GM23338 (cell line): Measurements from ENCODE around the gene ING4. TPM values are rescaled to one million over a fixed set of nuclear protein-coding genes. Genes with fewer than 3 reads are reported as not detected.

Experiments used
- ATAC-seq: fragments of 200-7000 bp; cut with Tn5 transposase; 3 replicates; pipeline ENCODE4 v1.9.1; 2020
- DNase-seq: peaks from one replicate; pipeline ENCODE4 v3.0.0-alpha.2; 2015; ENCODE audit warnings: low spot score
- H2AFZ ChIP-seq: fragments of 200-600 bp; sonication (generic); 2 replicates; pipeline ENCODE4 v1.8.0; 2016; ENCODE audit warnings: antibody characterized with exemption, mild to moderate bottlenecking, moderate library complexity
- H3F3A ChIP-seq: fragments of 200-600 bp; sonication (generic); replicated peaks from 2 replicates; pipeline ENCODE4 v1.8.0; 2017; ENCODE audit warnings: antibody characterized with exemption, mixed run types, low read depth
- H3K27ac ChIP-seq: fragments of 200-600 bp; sonication (generic); 2 replicates; pipeline ENCODE4 v1.6.1; 2016; ENCODE audit warnings: low read depth
- H3K27me3 ChIP-seq: fragments of 200-600 bp; sonication (generic); 2 replicates; pipeline ENCODE4 v1.8.0; 2016; ENCODE audit warnings: mild to moderate bottlenecking, mixed run types, moderate library complexity; ENCODE audit not compliant: insufficient read depth
- H3K36me3 ChIP-seq: fragments of 200-600 bp; sonication (generic); 2 replicates; pipeline ENCODE4 v1.8.0; 2016; ENCODE audit warnings: mild to moderate bottlenecking; ENCODE audit not compliant: insufficient read depth
- H3K4me1 ChIP-seq: fragments of 200-600 bp; sonication (generic); 2 replicates; pipeline ENCODE4 v1.8.0; 2016; ENCODE audit warnings: mild to moderate bottlenecking, moderate library complexity; ENCODE audit not compliant: insufficient read depth
- H3K4me2 ChIP-seq: fragments of 200-600 bp; sonication (generic); 2 replicates; pipeline ENCODE4 v1.7.1; 2017; ENCODE audit warnings: mixed run types
- H3K4me3 ChIP-seq: fragments of 200-600 bp; sonication (generic); 2 replicates; pipeline ENCODE4 v1.6.1; 2016; ENCODE audit warnings: mixed run types
- H3K79me2 ChIP-seq: fragments of 200-600 bp; sonication (generic); replicated peaks from 2 replicates; pipeline ENCODE4 v1.8.0; 2017; ENCODE audit warnings: mild to moderate bottlenecking; ENCODE audit not compliant: insufficient read depth
- H3K9me2 ChIP-seq: fragments of 200-600 bp; sonication (generic); 2 replicates; pipeline ENCODE4 v1.8.0; 2017; ENCODE audit not compliant: insufficient read depth
- H4K20me1 ChIP-seq: fragments of 200-600 bp; sonication (generic); replicated peaks from 2 replicates; pipeline ENCODE4 v1.8.0; 2017; ENCODE audit warnings: mild to moderate bottlenecking; ENCODE audit not compliant: insufficient read depth
- H3K27ac Mint-ChIP-seq: 2 replicates; pipeline ENCODE4 v1.8.0; 2020; ENCODE audit warnings: inconsistent platforms, mild to moderate bottlenecking, moderate library complexity, mixed read lengths
- H3K27me3 Mint-ChIP-seq: 3 replicates; pipeline ENCODE4 v1.8.0; 2022; ENCODE audit warnings: low read depth, mild to moderate bottlenecking, moderate library complexity, mixed read lengths, inconsistent platforms; ENCODE audit not compliant: insufficient read depth, poor library complexity
- H3K36me3 Mint-ChIP-seq: 3 replicates; pipeline ENCODE4 v1.8.0; 2021; ENCODE audit warnings: low read depth, mild to moderate bottlenecking, inconsistent platforms, moderate library complexity, mixed read lengths
- H3K4me1 Mint-ChIP-seq: 3 replicates; pipeline ENCODE4 v1.8.0; 2020; ENCODE audit warnings: mild to moderate bottlenecking, inconsistent platforms, mixed read lengths
- H3K4me3 Mint-ChIP-seq: 3 replicates; pipeline ENCODE4 v1.8.0; 2021; ENCODE audit warnings: moderate library complexity, mild to moderate bottlenecking, inconsistent platforms, mixed read lengths
- H3K9me3 Mint-ChIP-seq: 3 replicates; pipeline ENCODE4 v1.8.0; 2020; ENCODE audit warnings: moderate library complexity, mild to moderate bottlenecking, inconsistent platforms, mixed read lengths
- CREB1 ChIP-seq: fragments of 250-450 bp; sonication (Bioruptor Pico); IDR thresholded peaks from 2 replicates; pipeline ENCODE4 v1.5.0; 2020; ENCODE audit warnings: low read depth, mild to moderate bottlenecking, moderate library complexity
- EZH2 ChIP-seq: fragments of 200-600 bp; sonication (generic); IDR thresholded peaks from one replicate; pipeline ENCODE4 v1.8.0; 2017; ENCODE audit warnings: antibody characterized with exemption, mild to moderate bottlenecking, low read depth; ENCODE audit not compliant: unreplicated experiment
- EZH2phosphoT487 ChIP-seq: fragments of 200-600 bp; sonication (generic); IDR thresholded peaks from one replicate; pipeline ENCODE4 v1.8.1; 2018; ENCODE audit warnings: antibody characterized with exemption; ENCODE audit not compliant: unreplicated experiment
- JUNB ChIP-seq: IDR thresholded peaks from one replicate; pipeline ENCODE4 v1.6.1; 2016; ENCODE audit warnings: antibody characterized with exemption; ENCODE audit not compliant: unreplicated experiment
- NANOG ChIP-seq: IDR thresholded peaks from 2 replicates; pipeline ENCODE4 v1.6.1; 2016; ENCODE audit warnings: antibody characterized with exemption, borderline replicate concordance
- POLR2AphosphoS5 ChIP-seq: IDR thresholded peaks from 2 replicates; pipeline ENCODE4 v1.6.1; 2016; ENCODE audit warnings: antibody characterized with exemption, low read depth
- STAT1 ChIP-seq: IDR thresholded peaks from one replicate; pipeline ENCODE4 v1.6.1; 2016; ENCODE audit warnings: antibody characterized with exemption; ENCODE audit not compliant: unreplicated experiment
- ZNF114 ChIP-seq: fragments of 250-450 bp; sonication (Bioruptor Pico); IDR thresholded peaks from 2 replicates; pipeline ENCODE4 v1.5.0; 2020; ENCODE audit warnings: mild to moderate bottlenecking, moderate library complexity
- polyA plus RNA-seq: library from polyadenylated mRNA; unstranded; fragments of >200 nt; fragmentation: Nextera tagmentation; extraction: Ambion mirVana; gene quantifications from 2 replicates; pipeline ENCODE4 v1.2.1, GENCODE V29; 2016
- total RNA-seq: library from RNA; depleted of rRNA; stranded (reverse); fragments of >200 nt; shearing (Covaris generic); gene quantifications from 2 replicates; pipeline ENCODE4 v1.2.3, GENCODE V29; 2014
- TF ChIP-seq, protein P1 (sequence below): IDR thresholded peaks from 2 replicates; pipeline ENCODE4 v1.6.1; 2016; ENCODE audit warnings: antibody characterized with exemption
- TF ChIP-seq, protein P2 (sequence below): fragments of 250-450 bp; sonication (Bioruptor Pico); IDR thresholded peaks from 2 replicates; pipeline ENCODE4 v1.5.0; 2020; ENCODE audit warnings: mild to moderate bottlenecking, moderate library complexity
- TF ChIP-seq, protein P3 (sequence below), 2 experiments: fragments of 200-600 bp in 1 of 2; sonication (generic) in 1 of 2; conservative IDR thresholded peaks; 2 replicates each; pipeline versions ENCODE4 v1.5.1 to v1.6.1; 2016 to 2017; ENCODE audit warnings: antibody characterized with exemption in 2 of 2, low read depth in 2 of 2, mild to moderate bottlenecking in 2 of 2, moderate library complexity in 1 of 2

Gene ING4
- total and polyA plus RNA-seq, 2 experiments from 2014 or later: 22.0 to 29.6 TPM

DNA sequence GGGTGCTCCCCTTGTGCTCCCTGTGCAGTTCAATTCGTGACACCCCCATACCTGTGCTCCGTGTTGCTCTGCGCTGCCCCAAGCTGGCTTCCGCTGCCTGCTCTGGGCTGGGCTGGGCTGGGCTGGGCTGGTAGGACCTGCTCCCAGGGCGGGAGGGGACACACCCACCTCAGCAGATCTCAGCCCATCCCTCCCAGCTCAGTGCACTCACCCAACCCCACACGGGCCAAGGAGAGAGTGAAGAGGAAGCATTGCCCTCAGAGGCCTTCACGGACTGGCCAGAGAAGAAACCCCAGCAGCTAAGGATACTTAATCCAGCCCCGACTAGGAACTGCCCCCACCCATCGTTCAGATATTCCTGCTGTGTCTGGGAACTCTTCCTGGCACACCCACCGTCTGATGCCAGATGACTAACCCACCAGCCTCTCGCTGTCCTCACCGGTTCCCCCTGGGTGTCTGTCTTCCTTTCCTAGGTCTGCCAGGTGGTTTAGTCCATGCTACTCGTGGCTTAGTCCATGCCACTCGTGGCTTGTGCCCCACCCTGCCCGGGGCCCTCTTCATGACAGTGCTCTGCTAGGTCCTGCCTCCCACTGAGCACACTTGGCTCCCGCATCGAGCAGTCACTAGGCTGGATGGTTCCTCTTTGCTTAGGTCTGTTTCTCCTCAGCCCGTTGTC lies 26.9 kb downstream of the ING4 start, which contains the start of gene LPAR5:
LPAR5 (minus strand) TSS at position 104 of the 676 bp plus-strand sequence. CDS start 14,711 bp downstream, outside the sequence.
- DNase-seq (peak; percentile 58), ATAC-seq (peak; percentile 91)
- no peak within 1 kb of the TSS for H3K27ac Mint-ChIP-seq
- H3K36me3 Mint-ChIP-seq: no peaks in the 10 kb centered on the region; the same call in 2 of the 3 replicates
- Histone ChIP-seq H4K20me1 (no peaks in the 10 kb centered on the region), H3K4me3 (0 out of 2 replicates have a peak within 1 kb of the TSS, but pooled peaks have one; percentile 17), H3K36me3 (no peaks in the 10 kb centered on the region), H3K9me2 (no peaks in the 10 kb centered on the region), H3K4me1 (no peaks in the 10 kb centered on the region), H3K79me2 (no peaks in the 10 kb centered on the region), H2AFZ (peak within 1 kb of the TSS; percentile 80), H3K27me3 (no peaks in the 10 kb centered on the region), H3F3A (0 out of 2 replicates have a peak, but pooled peaks cover 3% of the 10 kb centered on the region), H3K4me2 (0 out of 2 replicates have a peak within 1 kb of the TSS, but pooled peaks have one; percentile 43), H3K27ac (no peak within 1 kb of the TSS)
- H3K9me3 Mint-ChIP-seq: no peaks in the 10 kb centered on the region
- no peak within 1 kb of the TSS; the same call in 2 of the 3 replicates for H3K4me3 Mint-ChIP-seq
- H3K27me3 Mint-ChIP-seq: peaks cover 27% of the 10 kb centered on the region
- peaks cover 18% of the 10 kb centered on the region; the same call in 2 of the 3 replicates for H3K4me1 Mint-ChIP-seq
- TF ChIP-seq ZNF114: no peak
- TF ChIP-seq EZH2phosphoT487: no peak
- TF ChIP-seq, protein P1, sequence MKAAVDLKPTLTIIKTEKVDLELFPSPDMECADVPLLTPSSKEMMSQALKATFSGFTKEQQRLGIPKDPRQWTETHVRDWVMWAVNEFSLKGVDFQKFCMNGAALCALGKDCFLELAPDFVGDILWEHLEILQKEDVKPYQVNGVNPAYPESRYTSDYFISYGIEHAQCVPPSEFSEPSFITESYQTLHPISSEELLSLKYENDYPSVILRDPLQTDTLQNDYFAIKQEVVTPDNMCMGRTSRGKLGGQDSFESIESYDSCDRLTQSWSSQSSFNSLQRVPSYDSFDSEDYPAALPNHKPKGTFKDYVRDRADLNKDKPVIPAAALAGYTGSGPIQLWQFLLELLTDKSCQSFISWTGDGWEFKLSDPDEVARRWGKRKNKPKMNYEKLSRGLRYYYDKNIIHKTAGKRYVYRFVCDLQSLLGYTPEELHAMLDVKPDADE: no peak
- no peak for TF ChIP-seq EZH2
- no peak for TF ChIP-seq JUNB
- no peak for TF ChIP-seq NANOG
- no peak for TF ChIP-seq CREB1 (CRISPR knock-in tag)

DNA sequence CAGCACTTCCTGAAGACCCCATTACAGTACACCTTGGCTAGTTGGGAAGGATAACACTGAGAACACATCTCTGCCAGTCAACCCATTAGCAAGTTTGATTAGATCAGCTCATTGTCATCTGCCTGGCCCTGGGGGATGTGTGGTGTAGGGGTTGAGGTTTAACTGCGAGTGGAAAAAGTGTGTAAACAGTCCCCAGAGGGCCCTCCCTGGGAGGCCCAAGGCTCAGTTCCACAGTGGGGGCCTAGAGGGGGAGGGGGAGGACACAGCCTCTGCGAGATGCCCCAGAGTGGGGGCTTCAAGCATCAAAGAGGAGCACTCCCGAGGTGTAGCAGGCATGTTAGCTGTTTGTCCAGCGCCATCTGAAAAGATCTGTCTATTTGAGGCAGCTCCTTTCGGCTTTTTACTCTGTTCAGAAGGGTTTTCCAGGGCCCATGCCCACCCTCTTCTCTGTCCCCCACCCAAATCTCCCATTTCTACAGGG lies 27.5 kb downstream of the ING4 start:
- Histone ChIP-seq H4K20me1 (no peaks in the 10 kb centered on the region), H3K4me2 (0 out of 2 replicates have a peak overlapping the region, but pooled peaks have one; percentile 43), H3K4me3 (0 out of 2 replicates have a peak overlapping the region, but pooled peaks have one; percentile 17), H3K27ac (no peak overlapping the region), H2AFZ (peak overlapping the region; percentile 80), H3K4me1 (no peaks in the 10 kb centered on the region), H3K36me3 (no peaks in the 10 kb centered on the region), H3K79me2 (no peaks in the 10 kb centered on the region), H3F3A (0 out of 2 replicates have a peak, but pooled peaks cover 3% of the 10 kb centered on the region), H3K9me2 (no peaks in the 10 kb centered on the region), H3K27me3 (no peaks in the 10 kb centered on the region)
- no peak for DNase-seq
- no peaks in the 10 kb centered on the region; the same call in 2 of the 3 replicates for H3K36me3 Mint-ChIP-seq
- H3K27ac Mint-ChIP-seq: no peak overlapping the region
- H3K9me3 Mint-ChIP-seq: no peaks in the 10 kb centered on the region
- H3K27me3 Mint-ChIP-seq: peaks cover 27% of the 10 kb centered on the region
- peaks cover 18% of the 10 kb centered on the region; the same call in 2 of the 3 replicates for H3K4me1 Mint-ChIP-seq
- no peak overlapping the region for H3K4me3 Mint-ChIP-seq
- no peak; the same call in 2 of the 3 replicates for ATAC-seq
- TF ChIP-seq POLR2AphosphoS5 (no peak), EZH2 (no peak), ZNF114 (no peak), CREB1 (CRISPR knock-in tag) (no peak), EZH2phosphoT487 (no peak), NANOG (no peak), STAT1 (no peak)
- TF ChIP-seq, protein P2, sequence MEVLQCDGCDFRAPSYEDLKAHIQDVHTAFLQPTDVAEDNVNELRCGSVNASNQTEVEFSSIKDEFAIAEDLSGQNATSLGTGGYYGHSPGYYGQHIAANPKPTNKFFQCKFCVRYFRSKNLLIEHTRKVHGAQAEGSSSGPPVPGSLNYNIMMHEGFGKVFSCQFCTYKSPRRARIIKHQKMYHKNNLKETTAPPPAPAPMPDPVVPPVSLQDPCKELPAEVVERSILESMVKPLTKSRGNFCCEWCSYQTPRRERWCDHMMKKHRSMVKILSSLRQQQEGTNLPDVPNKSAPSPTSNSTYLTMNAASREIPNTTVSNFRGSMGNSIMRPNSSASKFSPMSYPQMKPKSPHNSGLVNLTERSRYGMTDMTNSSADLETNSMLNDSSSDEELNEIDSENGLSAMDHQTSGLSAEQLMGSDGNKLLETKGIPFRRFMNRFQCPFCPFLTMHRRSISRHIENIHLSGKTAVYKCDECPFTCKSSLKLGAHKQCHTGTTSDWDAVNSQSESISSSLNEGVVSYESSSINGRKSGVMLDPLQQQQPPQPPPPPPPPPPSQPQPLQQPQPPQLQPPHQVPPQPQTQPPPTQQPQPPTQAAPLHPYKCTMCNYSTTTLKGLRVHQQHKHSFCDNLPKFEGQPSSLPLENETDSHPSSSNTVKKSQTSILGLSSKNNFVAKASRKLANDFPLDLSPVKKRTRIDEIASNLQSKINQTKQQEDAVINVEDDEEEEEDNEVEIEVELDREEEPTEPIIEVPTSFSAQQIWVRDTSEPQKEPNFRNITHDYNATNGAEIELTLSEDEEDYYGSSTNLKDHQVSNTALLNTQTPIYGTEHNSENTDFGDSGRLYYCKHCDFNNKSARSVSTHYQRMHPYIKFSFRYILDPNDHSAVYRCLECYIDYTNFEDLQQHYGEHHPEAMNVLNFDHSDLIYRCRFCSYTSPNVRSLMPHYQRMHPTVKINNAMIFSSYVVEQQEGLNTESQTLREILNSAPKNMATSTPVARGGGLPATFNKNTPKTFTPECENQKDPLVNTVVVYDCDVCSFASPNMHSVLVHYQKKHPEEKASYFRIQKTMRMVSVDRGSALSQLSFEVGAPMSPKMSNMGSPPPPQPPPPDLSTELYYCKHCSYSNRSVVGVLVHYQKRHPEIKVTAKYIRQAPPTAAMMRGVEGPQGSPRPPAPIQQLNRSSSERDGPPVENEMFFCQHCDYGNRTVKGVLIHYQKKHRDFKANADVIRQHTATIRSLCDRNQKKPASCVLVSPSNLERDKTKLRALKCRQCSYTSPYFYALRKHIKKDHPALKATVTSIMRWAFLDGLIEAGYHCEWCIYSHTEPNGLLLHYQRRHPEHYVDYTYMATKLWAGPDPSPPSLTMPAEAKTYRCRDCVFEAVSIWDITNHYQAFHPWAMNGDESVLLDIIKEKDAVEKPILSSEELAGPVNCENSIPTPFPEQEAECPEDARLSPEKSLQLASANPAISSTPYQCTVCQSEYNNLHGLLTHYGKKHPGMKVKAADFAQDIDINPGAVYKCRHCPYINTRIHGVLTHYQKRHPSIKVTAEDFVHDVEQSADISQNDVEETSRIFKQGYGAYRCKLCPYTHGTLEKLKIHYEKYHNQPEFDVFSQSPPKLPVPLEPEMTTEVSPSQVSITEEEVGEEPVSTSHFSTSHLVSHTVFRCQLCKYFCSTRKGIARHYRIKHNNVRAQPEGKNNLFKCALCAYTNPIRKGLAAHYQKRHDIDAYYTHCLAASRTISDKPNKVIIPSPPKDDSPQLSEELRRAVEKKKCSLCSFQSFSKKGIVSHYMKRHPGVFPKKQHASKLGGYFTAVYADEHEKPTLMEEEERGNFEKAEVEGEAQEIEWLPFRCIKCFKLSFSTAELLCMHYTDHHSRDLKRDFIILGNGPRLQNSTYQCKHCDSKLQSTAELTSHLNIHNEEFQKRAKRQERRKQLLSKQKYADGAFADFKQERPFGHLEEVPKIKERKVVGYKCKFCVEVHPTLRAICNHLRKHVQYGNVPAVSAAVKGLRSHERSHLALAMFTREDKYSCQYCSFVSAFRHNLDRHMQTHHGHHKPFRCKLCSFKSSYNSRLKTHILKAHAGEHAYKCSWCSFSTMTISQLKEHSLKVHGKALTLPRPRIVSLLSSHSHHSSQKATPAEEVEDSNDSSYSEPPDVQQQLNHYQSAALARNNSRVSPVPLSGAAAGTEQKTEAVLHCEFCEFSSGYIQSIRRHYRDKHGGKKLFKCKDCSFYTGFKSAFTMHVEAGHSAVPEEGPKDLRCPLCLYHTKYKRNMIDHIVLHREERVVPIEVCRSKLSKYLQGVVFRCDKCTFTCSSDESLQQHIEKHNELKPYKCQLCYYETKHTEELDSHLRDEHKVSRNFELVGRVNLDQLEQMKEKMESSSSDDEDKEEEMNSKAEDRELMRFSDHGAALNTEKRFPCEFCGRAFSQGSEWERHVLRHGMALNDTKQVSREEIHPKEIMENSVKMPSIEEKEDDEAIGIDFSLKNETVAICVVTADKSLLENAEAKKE: no peak
- TF ChIP-seq, protein P3, sequence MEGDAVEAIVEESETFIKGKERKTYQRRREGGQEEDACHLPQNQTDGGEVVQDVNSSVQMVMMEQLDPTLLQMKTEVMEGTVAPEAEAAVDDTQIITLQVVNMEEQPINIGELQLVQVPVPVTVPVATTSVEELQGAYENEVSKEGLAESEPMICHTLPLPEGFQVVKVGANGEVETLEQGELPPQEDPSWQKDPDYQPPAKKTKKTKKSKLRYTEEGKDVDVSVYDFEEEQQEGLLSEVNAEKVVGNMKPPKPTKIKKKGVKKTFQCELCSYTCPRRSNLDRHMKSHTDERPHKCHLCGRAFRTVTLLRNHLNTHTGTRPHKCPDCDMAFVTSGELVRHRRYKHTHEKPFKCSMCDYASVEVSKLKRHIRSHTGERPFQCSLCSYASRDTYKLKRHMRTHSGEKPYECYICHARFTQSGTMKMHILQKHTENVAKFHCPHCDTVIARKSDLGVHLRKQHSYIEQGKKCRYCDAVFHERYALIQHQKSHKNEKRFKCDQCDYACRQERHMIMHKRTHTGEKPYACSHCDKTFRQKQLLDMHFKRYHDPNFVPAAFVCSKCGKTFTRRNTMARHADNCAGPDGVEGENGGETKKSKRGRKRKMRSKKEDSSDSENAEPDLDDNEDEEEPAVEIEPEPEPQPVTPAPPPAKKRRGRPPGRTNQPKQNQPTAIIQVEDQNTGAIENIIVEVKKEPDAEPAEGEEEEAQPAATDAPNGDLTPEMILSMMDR (conservative IDR thresholded peaks at IDR 0.05; ENCODE audit: low read depth in 2 of 2): no peak
